Ovary (tissue), 9 donors: ENCODE data around the gene LDAH. TPM values are rescaled to one million over a fixed set of nuclear protein-coding genes. Genes with fewer than 3 reads are reported as not detected.

Source experiments
- DNase-seq, 5 donors: peaks; one replicate each; pipeline ENCODE4 v3.0.0-alpha.2; 2019 to 2020
- H3K27ac ChIP-seq, 2 donors: fragments of 200-600 bp; one replicate each; pipeline versions ENCODE4 v1.5.1 to v1.8.0; 2019 to 2022
- H3K27me3 ChIP-seq: fragments of 200-600 bp; one replicate; pipeline ENCODE4 v1.8.0; 2022
- H3K36me3 ChIP-seq: fragments of 200-600 bp; sonication (generic); one replicate; pipeline ENCODE4 v1.5.1; 2019
- H3K4me1 ChIP-seq: one replicate; pipeline ENCODE4 v1.8.1; 2013; ENCODE audit warnings: mild to moderate bottlenecking, moderate library complexity; ENCODE audit not compliant: insufficient read depth
- H3K4me3 ChIP-seq: fragments of 200-600 bp; sonication (generic); one replicate; pipeline ENCODE4 v1.5.1; 2017
- H3K9me3 ChIP-seq, 2 donors: fragments of 200-600 bp in 1 of 2; sonication (generic) in 1 of 2; one replicate each; pipeline versions ENCODE4 v1.5.1 to v1.8.1; 2013 to 2019; ENCODE audit warnings: mild to moderate bottlenecking in 1 of 2, moderate library complexity in 1 of 2
- EP300 ChIP-seq: sonication (generic); formaldehyde crosslinking; IDR thresholded peaks from one replicate; pipeline ENCODE4 v1.6.1; 2017; ENCODE audit warnings: antibody characterized with exemption
- POLR2A ChIP-seq: fragments of 450-650 bp; IDR thresholded peaks from one replicate; pipeline ENCODE4 v1.6.1; 2017; ENCODE audit warnings: antibody characterized with exemption, mild to moderate bottlenecking, moderate library complexity
- WGBS, 3 donors: extraction: QIAGEN DNeasy Blood & Tissue Kit in 1 of 3; methylation state at CpG; one replicate each; pipeline versions ENCODE4 v1.1.5 to v1.1.7; 2013 to 2017; 5-methylcytosine and 5-hydroxymethylcytosine counted together
- intact Hi-C, 4 donors: fragments of 100-400 bp; cut with DNase I; formaldehyde crosslinking; loops; one replicate each; pipeline versions ENCODE4 v1.11.0 to v1.15.1; 2022 to 2023
- polyA plus RNA-seq, 2 donors: library from polyadenylated mRNA; stranded (reverse); fragments of 200-250 nt in 1 of 2; fragments of 350-450 nt in 1 of 2; fragmentation: Illumina TruSeq in 1 of 2; extraction: RNeasy Lipid Tissue Mini Kit (QIAGEN cat#74804) in 1 of 2; gene quantifications; one replicate each; pipeline ENCODE4 v1.2.3, GENCODE V29; 2013 to 2014
- total RNA-seq, 7 donors: library from RNA; depleted of rRNA in 2 of 7; stranded (reverse); fragments of >200 nt in 2 of 7; fragmentation: NEBNext Ultra II Directional in 3 of 7; extraction: Animal tissue kit (Norgen Biotek cat#: 25700) in 3 of 7; gene quantifications; one replicate each; pipeline versions ENCODE4 v1.1.0 to v1.2.4, GENCODE V29; 2016 to 2023
- TF ChIP-seq, protein P1 (sequence below), 3 donors: fragments of 450-650 bp in 2 of 3; fragments of 200-600 bp in 1 of 3; IDR thresholded peaks; one replicate each; pipeline versions ENCODE4 v1.5.1 to v1.8.0; 2016 to 2022; ENCODE audit warnings: antibody characterized with exemption in 3 of 3, mild to moderate bottlenecking in 1 of 3
- donor health status: DM: no; HTN: no; CAD: no; lungs with moderate emphysema.
- donor health status: DM: no; HTN: no; CAD: no.
- donor health status: Bipolar disorder and iron deficiency.
- donor health status: DM: yes; HTN: yes; CAD: no.
- donor health status: DM: no; HTN: no; CAD: no.
- donor health status: DM: yes; HTN: yes; CAD: no.

Gene LDAH
- total and polyA plus RNA-seq, 9 donors, result 4.0 to 21.0 (median 11.0) TPM

DNA sequence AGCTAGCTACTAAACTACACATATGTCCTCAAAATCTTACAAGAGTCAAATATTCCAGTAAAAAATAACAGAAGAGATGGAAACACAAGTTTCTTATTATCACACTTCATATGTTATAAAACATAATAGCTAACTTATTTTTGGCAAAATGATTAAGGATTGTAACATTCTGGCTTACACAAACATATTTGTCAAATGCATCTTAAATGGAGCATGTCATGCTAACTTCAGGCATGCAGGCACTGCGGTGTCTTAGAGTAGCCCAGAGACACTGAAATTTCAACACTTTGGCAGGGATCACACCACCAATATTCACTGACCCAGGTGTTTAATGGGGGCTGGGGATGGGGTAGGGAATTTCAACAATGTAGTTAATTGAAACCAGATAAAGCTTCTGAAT is 51.6 kb downstream of the LDAH start:
- Histone ChIP-seq H3K36me3 (no peaks in the 10 kb centered on the region), H3K4me1 (no peaks in the 10 kb centered on the region)
- WGBS, 3 donors, result 73 to 92% (median 87%) methylated on average over 1 of the region's 1 CpG

DNA sequence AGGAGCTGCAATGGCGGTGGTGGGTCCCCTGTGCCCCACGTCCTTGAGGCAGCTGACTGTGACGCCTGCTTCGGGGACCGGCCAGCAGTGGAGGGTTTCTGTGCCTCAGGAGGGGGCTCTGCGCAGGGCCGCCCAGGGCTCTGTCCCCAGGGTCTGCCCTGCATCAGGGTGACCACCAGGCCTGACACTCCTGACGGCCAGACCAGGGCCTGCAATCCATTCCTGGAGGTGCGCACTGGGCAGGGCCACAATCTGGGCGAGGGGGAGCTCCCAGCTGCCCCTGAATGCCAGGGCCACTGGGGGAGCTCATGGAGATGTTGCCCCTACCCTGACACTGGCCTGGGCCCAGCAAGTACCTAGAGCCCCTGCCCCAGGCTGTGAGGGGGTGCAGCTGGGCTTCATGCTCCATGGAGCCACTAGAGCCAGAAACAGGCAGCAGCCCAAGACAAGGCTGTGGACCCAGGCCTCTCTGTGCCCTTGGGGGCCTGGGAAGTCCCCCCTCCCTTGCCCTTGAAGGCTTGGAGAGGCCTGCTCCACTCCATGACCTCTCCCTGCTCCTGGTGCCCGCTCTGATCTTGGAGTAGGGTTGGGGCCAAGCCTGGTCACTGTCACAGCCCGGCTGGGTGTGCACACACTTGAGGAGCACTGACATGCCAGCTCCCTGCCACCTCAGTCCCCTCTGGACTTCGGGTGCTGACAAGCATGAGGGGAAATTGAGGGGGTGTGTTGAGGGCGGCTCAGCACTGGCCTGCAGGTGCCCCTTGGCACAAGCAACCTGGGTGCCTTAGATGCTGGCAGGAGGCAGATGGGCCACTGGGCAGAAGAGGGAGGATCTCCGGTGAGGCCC is 55.9 kb downstream of the LDAH start:
- DNase-seq, result no peak
- Histone ChIP-seq H3K27ac (no peak overlapping the region), H3K4me3 (no peak overlapping the region), H3K4me1 (no peaks in the 10 kb centered on the region), H3K36me3 (no peaks in the 10 kb centered on the region), H3K9me3 (no peaks in the 10 kb centered on the region), H3K27me3 (no peaks in the 10 kb centered on the region)
- 96 to 98% (median 98%) methylated on average over 15 of the region's 15 CpGs for WGBS, 3 donors
- TF ChIP-seq, protein P1, sequence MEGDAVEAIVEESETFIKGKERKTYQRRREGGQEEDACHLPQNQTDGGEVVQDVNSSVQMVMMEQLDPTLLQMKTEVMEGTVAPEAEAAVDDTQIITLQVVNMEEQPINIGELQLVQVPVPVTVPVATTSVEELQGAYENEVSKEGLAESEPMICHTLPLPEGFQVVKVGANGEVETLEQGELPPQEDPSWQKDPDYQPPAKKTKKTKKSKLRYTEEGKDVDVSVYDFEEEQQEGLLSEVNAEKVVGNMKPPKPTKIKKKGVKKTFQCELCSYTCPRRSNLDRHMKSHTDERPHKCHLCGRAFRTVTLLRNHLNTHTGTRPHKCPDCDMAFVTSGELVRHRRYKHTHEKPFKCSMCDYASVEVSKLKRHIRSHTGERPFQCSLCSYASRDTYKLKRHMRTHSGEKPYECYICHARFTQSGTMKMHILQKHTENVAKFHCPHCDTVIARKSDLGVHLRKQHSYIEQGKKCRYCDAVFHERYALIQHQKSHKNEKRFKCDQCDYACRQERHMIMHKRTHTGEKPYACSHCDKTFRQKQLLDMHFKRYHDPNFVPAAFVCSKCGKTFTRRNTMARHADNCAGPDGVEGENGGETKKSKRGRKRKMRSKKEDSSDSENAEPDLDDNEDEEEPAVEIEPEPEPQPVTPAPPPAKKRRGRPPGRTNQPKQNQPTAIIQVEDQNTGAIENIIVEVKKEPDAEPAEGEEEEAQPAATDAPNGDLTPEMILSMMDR (IDR thresholded peaks at IDR 0.05), result no peak
- no peak for TF ChIP-seq POLR2A
- TF ChIP-seq EP300, result no peak
- intact Hi-C loops, result no loop called here

More for the DNA sequence above, 51.6 kb downstream of the LDAH start:
- Histone ChIP-seq H3K4me3 (no peak overlapping the region), H3K27ac (no peak overlapping the region), H3K9me3 (no peaks in the 10 kb centered on the region), H3K27me3 (no peaks in the 10 kb centered on the region)
- intact Hi-C loops, result no loop called here
- TF ChIP-seq, protein P1 (IDR thresholded peaks at IDR 0.05), result no peak
- no peak for TF ChIP-seq EP300
- no peak for TF ChIP-seq POLR2A
- DNase-seq, result no peak

DNA sequence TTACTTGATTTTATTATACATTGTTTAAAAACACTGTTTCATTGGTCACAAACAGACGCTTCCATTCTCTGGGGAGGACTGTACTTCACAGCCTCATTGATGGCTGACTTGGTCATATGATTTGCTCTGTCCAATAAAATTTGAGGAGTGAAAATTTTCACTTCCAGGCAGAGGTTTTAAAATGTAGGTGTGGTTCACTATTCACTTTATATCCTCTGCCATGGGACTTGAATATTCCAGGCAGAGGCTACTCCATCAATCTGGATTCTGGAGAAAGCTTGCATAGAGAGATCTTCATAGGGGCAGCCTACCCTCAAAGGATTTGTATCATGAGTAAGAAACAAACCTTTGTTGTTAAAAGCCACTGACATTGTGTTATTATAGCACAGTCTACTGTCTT is 56.7 kb downstream of the LDAH start:
- Histone ChIP-seq H3K27ac (no peak overlapping the region), H3K27me3 (no peaks in the 10 kb centered on the region), H3K4me3 (no peak overlapping the region), H3K9me3 (no peaks in the 10 kb centered on the region), H3K4me1 (no peaks in the 10 kb centered on the region), H3K36me3 (no peaks in the 10 kb centered on the region)
- DNase-seq, result no peak
- 97 to 98% (median 98%) methylated on average over 1 of the region's 1 CpG for WGBS, 3 donors
- intact Hi-C loops, result no loop called here
- TF ChIP-seq EP300 (no peak), POLR2A (no peak)
- TF ChIP-seq, protein P1 (IDR thresholded peaks at IDR 0.05), result no peak

DNA sequence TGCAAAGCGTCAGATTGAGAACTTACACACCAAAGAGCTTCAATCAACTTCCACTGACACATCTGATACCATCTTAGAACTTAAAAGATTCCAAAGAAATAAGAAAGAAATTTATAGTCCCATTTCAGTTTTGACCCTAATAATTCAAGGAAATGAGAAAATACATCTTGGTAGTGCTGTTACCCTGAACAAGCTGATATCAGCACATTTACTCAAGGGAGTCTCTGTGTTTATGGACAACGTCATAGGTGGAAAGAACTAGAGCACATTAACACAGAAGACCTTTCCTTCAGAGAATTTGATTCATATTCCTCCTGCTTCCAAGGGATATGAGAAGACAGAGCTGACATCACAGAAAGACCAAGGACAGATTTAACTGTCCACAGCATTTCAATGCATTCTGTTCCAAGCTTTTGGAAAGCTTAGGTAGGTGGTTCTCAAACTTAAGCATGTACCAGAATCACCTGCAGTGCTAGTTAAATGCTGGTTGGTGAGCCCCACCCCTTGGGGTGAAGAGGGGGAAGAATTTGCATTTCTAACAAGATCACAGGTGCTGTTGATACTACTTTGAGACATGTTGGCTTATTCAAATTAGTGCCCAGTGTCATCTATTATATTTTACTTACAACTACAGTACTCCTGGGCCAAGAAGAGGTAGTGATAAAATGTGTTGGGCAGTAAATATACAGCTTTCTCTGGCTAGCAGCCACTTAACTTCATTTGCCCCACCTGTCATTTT is 59.8 kb downstream of the LDAH start:
- Histone ChIP-seq H3K27ac (no peak overlapping the region), H3K9me3 (no peaks in the 10 kb centered on the region), H3K4me1 (no peaks in the 10 kb centered on the region), H3K4me3 (no peak overlapping the region), H3K27me3 (no peaks in the 10 kb centered on the region), H3K36me3 (no peaks in the 10 kb centered on the region)
- TF ChIP-seq, protein P1 (IDR thresholded peaks at IDR 0.05), result no peak
- TF ChIP-seq POLR2A (no peak), EP300 (no peak)
- DNase-seq, result no peak
- intact Hi-C loops, result no loop called here
- WGBS, 3 donors, result 81 to 90% (median 85%) methylated on average over 2 of the region's 2 CpGs
